ENCODE results near the gene DAZAP1.
"Not testable (repeated sequence)": the region's sequence is repeated elsewhere in the genome, so short reads cannot be mapped to it uniquely, and the experiment has no call there.

The DAZAP1 gene

DNA sequence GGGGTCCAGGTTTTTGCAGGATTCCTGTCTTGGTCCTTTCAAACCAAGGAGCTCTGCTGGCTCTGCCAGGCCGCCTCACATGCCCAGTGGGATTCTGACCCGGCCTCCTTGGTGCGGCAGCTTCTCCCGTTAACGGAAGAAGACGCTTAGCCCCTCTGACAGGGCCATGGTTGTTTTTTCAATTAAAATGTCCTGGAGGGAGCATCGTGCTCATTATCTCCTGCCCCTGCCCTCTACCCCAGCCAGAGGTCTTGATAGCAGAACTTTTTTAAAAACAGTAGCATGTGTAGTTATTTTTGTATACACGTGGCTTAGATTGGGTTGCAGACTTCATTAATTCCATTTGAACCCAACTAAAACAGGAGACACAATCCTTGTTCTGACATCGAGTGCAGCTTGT lies 19.4 kb downstream of the DAZAP1 start:
- DNase-seq = no peak

DNA sequence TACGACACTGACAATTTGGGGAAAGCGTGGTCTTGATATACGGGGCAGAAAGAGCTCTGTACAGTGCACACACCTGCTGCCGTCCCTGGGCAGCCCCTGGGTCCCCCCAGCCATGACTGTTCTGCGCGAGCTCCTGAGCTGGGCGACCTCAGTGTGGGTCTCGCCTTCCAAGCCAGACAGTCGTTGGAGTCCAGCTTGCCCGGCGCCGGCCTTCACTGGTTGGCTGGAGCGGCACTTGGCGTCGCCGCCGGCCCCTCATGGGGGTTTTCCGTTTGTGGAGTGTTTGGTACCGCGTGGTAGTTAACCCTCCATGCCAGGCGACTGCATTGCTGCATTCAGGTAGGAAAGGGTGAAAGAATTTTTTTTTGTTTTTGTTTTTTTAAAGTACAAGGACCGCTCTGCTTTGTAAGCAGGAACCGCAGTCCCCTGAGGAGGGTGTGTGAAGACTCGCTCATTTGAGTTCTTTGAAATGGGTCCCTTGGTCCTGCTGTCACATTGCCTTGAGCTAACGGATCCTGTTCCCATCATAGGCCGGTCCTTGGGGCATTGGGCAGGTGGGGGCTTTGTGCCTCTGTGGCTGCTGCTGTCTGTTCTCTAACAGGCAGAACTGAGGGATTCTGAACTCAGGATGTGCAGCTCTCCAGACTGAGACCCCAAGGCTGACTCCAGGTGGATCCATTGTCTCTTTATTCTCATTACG lies 20.0 kb downstream of the DAZAP1 start:
- no peak for DNase-seq

DNA sequence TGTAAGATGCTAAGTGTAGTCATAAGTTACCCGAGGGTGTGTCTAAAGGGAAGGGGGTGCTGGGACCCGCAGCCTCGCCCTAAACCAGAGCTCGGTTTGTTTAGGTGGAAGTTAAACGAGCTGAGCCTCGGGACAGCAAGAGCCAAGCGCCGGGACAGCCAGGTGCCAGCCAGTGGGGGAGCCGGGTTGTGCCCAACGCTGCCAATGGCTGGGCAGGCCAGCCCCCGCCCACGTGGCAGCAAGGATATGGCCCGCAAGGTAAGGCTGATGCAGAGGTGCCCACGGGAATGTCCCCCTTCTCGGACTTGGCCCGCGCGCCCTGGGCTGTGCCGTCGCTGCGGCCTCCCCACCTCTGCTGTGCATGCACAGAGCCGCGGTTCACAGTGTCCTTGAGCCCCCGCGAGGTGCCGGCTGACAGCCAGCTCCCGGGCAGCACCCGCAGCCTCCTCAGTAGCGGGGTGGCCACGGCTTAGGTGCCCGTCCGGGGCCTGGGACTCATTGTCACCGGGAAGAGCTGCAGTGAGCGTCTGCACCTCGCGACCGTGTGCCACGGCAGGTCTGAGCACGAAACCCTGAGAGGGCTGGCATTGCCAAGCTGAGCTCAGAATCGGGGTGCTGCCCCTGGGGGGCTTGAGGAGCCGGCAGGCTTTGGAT lies 21.5 kb downstream of the DAZAP1 start:
- DNase-seq = no peak

DNA sequence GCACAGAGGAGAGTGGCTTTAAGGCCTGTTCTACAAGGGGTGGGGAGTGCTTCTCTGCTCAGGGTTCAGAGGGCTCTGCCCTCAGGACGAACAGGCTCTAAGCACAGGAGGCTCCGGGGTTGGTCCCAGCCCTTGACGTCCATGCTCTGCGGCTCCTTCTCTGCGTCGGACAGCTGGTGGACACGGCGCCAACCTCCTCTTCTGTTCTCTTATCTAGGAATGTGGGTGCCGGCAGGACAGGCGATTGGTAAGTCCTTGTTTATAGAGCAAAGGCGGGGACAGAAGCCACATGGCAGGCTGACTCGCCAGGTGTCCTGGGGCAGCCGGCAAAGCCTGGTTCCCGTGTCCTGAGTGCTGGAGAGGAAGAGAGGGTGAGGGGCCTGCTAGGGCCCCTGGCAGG lies 22.4 kb downstream of the DAZAP1 start:
- DNase-seq = no peak

DNA sequence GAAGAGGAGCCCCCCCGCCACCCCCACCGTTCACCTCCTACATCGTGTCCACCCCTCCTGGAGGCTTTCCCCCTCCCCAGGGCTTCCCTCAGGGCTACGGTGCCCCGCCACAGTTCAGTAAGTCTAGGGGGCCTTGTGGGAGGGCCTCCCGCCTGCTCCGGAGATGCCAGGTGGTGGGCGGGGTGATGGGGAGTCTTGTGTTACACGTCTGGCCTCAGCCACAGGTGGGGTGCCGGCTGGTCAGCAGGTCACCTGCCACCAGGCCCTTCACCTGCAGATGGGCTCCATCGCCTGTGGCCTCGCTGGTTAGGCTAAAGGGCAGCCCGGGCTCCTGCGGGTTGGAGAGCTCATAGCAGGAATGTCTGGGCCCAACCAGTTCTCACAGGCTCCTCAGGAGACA lies 22.9 kb downstream of the DAZAP1 start:
- no peak for DNase-seq

DNA sequence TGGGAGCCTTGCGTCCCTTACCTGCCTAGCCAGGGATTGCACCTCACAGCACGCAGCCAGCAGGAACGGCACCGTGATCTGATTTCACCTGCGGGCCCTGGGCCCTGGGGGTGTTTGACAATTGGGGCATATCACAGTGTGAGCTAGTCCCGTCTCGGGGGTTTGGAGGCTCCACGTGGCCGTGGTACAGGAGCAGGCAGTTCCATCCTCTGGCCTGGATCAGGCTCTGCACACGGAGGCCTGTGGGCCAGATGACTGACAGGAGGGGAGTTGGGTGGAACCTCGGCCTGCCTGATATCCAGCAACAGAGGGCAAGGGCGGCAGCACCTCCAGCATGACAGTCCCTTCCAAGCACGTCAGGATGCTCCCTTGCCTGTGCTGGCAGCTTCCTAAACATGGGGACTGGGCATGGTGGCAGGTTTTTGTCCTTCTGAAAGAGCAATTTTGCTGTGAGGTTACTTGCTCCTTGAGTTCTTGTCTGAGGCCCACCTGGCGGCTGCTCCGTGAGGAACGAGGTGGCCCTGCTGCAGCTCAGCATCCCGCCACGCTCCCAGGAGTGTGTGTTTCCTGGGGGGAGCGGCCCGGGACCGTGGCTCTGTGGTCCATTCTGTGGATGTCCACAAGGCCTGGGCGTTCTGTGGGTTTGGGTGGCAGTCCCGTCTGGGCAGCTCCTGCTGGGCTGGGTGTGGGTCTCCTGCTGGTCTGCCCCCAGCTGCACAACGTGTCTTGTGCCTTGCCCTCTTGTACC lies 24.5 kb downstream of the DAZAP1 start:
- DNase-seq = no peak

DNA sequence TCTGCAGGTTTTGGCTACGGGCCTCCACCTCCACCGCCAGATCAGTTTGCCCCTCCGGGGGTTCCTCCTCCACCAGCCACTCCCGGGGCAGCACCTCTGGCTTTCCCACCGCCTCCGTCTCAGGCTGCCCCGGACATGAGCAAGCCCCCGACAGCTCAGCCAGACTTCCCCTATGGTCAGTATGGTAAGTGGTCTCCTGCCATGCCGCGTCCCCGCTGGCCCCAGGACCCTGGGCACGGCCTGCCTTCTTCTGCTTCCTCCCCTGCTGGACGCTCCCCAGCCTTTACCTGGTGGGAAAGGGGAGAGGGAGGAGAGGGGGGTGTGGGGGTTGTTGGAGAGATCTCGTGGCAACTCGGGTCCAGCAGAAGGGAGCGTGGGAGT lies 25.1 kb downstream of the DAZAP1 start:
- no peak for DNase-seq

DNA sequence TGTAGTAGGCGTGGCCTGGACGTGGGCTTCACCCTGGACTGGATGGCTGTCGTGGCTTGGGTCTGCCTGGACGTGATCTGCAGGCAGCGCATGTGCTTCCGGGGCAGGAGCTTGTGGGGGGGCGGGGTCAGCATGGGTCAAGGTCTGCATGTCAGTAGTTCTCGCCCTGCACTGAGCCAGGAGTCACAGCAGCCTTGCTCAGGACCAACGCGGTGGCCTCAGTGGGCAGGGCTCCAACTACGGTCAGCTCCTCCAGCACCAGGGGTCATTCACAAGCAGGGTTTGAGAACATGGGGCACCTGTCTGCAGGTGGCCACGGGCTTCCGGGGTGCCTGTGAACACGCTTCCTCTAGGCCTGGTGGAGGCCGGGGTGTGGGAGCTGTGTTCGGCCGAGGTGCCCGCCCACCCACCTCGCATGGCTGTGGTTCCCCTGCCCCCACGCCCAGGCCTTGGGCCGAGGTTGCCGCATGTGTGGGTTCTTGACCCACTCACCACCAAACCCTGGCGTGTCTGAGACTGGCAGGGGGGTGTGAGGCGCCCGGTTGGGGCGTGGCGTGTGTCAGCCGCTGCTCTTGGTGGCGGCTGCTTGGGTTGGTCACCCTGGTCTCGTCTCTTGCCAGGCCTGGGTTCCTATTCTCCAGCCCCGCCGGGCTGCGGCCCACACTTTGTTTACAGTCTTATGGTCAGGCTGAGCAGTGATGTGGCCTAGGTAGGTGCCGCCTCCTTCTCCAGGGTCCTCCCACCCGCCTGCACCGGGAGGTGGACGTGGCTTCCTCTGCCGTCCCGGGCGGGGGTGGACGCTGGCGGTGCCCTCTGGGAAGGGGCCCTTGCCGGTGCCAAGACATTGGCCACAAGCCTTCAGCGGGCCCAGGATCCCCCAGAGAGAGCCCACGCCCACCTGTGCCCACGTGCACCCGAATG lies 26.0 kb downstream of the DAZAP1 start:
- DNase-seq = no peak

DNA sequence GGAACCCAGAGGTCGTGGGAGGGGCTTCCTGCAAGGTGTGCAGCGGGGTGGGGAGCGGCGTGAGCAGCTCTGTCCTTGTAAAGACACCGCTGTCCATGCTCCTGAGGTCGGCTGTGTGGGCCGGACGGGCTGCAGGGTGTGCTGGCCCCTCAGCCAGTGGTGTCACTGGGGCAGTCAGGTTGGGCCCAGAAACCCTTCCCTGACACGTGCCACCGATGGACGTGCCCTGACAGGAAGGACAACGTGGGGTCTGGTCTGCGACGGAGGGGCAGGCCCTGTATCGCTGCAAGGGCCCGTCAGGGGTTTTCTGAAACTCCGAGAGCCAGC lies 26.6 kb downstream of the DAZAP1 start:
- DNase-seq = no peak

DNA sequence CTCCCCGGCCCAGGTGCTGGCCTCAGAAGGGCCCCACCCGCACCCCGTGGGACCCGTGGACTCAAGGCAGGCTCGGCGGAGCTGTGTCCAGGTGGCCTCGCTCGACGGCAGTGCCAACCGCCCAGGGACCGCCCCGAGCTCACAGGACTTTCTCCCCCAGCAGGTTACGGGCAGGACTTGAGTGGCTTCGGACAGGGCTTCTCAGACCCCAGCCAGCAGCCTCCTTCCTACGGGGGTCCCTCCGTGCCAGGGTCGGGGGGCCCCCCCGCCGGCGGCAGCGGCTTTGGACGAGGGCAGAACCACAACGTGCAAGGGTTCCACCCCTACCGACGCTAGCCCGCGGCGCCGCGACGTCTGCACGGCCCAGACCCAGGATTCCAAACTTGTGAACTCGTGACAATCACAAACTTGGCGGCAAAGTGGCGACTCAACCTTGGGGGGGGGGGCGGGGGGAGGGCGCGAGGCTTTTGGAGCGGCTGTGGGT lies 27.2 kb downstream of the DAZAP1 start:
- no peak for DNase-seq

DNA sequence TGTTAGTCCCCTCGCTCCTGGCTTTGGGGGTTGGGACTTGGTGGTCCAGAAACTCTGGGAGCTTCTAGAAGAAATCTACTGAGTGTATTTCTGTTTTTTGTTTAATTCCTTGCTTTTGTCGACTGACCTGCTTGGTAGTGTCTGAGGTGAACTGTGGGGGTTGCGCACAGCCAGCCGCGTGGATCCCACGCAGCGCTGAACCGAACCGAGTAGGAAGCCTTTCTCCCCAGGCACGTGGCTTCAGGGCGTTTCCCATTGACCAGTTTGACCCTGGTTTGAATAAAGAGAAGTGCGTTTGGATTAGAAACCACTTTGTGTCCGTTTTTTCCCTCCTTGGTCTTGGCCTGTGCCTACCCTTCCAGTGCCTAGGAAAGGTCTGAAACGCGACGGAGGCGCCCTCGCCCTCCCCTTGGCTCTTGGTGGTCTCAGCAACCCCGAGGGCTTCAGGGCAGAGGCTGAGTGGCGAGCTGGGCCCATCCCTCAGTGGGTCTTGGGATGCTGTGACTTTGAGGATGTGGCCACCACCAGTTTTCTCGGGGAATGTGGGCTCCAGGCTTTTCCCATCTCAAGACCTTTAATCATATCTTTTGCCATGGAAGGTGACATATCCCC lies 28.1 kb downstream of the DAZAP1 start:
- DNase-seq = no peak

DNA sequence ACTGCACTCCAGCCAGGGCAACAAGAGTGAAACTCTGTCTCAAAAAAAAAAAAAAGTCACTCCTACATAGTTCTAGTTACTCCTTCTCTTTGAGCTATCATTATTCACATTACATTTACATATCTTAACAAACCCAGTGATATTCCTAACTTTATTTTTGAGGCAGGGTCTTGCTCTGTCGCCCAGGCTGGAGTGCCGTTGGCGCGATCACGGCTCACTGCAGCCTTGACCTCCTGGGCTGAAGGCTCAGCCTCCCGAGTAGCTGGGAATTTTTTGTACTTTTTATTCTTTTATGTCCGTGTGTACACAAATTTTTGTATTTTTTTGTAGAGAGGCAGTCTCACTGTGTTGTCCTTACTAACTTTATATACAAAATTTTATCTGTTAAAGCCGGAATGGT lies 30.2 kb downstream of the DAZAP1 start:
- no peak for DNase-seq

DNA sequence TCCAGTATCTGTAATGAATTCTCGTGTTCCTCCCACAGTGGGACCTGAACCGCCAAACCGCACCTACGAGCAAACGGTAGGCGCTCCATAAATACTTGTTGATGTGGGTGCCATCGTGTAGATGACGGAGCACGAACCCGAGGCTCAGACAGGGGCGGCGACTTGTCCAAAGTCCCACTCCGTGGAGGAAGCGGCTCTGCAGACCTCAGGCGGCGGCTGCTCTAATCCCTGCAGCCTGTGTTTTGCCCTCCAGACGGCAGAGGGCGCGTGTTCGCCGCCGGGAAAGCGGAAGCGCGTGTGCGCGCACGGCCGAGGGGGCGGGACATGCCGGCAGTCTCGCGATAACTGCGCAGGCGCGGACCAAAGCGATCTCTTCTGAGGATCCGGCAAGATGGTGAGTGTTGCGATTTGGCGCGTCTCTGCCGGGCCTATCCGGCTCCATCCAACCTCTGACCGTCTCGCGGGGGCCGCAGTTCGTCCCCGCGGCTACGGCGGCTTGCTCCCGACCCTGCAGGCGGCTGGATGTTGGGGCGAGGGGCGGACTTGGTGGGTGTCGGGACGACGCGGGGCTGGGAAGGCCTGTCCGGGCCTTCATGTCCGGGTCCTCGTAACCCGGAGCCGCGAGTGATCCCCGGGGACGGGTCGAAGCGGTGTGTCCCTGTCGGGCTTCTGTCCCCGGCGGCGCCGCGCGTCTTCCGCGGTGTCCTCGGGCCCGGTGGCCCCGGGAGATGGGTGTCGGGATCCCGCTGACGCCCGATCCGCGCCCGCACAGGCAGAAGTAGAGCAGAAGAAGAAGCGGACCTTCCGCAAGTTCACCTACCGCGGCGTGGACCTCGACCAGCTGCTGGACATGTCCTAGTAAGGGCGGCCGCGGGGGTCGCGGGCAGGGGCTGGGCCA lies 30.9 kb downstream of the DAZAP1 start, which contains the start of gene RPS15:
Gene RPS15, plus strand, starts transcription at position 362 of the 898 bp plus-strand sequence. Its CDS starts 30 bp downstream, at position 392.
- DNase-seq = peak; percentile 97

DNA sequence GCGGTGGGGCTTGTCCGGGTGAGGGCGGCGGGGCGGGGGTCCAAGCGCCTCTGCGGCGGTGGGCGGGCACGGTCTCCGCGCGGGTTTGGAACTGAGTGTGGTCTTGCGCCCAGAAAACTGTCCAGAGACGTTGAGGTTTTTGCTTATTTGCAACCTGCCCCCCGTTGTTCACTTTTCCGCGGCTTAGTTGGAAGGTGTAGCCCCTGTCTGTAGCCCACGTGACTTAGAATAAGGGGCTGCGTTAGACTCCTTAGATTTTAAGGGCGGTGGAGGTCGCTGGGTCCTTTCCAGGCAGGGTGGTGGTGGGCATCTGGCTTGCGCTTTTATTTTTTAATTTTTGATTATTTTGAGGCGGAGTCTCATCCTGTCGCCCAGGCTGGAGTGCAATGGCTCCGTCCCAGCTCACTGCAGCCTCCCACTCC lies 31.6 kb downstream of the DAZAP1 start:
- no peak for DNase-seq

DNA sequence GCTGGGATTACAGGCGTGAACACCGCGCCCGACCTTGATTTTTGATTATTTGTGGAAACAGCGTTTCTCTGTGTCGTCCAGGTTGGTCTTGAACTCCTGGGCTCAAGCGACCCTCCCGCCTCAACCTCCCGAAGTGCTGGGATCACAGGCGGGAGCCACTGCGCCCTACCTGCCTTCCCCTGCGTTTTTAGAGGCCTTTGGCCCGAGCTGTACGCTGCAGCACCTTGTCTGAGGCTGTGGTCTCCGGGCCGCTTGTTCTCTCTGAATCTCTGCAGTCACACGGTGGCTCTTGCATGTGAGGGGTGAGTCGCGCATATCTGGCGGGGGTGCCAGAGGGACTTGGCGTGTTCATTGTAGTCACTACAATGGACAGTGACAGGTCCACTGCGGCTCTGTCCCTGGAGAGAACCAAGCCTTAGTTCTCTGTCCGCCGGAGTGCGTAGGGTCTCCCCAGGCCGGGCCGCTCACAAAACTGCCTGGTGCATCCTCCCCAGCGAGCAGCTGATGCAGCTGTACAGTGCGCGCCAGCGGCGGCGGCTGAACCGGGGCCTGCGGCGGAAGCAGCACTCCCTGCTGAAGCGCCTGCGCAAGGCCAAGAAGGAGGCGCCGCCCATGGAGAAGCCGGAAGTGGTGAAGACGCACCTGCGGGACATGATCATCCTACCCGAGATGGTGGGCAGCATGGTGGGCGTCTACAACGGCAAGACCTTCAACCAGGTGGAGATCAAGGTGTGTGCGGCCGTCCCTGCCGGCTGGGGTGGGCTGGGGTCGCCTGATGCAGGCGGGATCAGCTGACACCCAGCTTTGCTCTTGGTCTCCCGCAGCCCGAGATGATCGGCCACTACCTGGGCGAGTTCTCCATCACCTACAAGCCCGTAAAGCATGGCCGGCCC lies 32.4 kb downstream of the DAZAP1 start:
- not testable (repeated sequence) for DNase-seq

DNA sequence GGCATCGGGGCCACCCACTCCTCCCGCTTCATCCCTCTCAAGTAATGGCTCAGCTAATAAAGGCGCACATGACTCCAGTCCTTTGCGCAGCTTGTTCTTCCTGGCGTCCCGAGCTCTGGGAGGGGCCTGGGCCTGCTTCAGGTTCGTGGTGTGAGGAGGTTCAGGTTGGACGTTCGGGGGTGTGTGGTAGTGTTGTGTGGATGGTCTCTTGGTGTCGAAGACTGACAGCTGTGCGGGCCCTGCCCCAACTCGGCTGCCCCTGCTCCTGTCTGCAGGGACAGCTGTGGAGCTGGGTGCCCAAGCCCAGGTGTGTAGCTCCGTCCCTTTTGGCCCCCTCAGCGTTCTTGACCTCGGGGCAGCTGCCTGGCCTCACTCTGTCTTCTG lies 33.0 kb downstream of the DAZAP1 start:
- DNase-seq = no peak

DNA sequence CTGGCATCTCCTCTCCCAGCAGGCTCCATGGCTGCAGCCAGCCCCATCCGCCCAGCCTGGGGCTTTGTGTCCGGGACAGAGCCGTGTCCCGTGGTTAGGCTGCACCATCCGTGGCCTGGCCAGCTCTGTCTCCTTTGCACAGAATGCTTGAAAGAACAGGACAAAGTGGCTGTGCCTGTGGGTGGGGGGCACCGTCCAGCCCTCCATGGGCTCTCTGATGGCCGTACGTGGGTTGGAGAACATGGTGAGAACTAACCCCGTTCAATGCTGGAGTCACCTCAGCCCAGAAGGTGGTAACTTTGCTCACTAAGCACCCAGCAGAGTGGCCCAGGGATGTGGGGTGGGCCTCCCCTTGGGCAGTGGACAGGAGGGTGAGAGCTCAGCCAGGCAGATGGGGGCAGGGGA lies 33.6 kb downstream of the DAZAP1 start:
- no peak for DNase-seq

DNA sequence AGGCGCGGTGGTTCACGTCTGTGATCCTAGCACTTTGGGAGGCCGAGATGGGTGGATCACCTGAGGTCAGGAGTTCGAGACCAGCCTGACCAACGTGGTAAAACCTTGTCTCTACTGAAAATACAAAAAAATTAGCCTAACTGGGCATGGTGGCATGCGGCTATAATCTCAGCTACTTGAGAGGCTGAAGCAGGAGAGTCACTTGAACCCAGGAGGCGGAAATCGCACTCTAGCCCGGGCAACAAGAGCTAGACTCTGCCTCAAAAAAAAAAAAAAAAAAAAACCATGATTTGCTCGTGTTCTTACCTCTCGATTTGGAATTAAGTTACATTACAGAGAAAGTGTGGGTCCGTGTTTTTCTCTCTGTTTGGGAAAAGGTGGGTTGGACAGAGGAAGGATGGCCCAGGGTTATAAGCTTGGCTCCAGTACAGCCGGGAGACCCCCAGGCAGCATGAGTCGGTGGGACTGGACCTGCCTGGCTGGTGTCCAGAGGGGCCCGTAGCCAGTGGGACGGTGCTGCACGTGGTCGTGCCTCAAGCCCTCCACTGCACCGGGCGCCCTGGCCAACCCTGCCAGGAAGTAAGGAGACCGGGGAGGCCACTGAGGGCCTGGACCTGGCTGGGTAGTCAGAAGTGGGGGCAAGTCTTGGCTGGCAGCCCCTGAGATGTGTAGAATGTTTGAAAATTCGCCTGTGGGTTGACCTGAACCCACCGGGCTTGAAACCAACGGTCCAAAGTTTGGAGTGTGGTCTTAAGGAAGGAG lies 34.5 kb downstream of the DAZAP1 start:
- no peak for DNase-seq

DNA sequence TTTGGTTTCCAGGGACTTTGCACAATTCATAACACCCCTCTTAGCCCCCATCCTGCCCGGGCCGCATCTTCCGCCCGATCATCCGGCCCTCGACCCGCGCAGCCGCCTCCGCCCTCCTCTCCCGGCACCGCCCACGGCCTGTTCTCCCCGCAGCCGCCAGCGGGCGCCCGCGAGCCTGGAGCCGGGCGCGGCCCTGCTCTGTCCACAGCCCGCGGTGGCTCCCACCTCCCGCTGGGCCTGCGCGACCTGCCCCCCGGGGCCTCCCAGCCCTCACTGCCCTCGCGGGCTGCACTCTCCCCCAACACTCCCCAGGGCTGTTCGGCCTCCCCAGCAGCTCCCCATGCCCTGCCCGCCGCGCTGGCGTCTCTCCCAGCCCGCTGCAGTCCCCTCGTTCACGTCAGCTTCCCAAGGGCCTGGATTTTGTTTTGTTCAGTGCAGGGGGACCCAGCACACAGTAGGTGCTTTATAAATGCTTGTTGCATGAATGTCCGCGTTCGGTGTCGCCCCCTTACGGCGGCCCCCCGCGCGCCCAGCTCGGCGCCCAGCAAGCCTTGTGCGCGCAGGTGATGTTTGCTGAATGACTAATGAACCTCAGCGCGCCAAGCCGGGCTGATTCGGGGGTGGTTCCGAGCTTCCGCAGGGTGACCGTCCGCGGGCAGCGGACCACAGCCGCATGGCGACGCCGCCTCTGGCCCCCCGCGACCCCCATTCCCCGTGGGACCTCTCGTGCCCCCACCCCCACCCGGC lies 38.0 kb downstream of the DAZAP1 start:
- peak; percentile 80 for DNase-seq
